ENCODE data around the gene SP100.

Gene SP100

GRCh38 chr2:230520061-230520874 lies 104.3 kb downstream of the SP100 start:
- H3K9me3 Mint-ChIP-seq, result peaks cover 35% of the 10 kb centered on the region
- H3K36me3 Mint-ChIP-seq (ENCODE audit: low read depth), result peaks cover 56% of the 10 kb centered on the region
- peaks cover 2% of the 10 kb centered on the region for H3K4me1 Mint-ChIP-seq (ENCODE audit: low read depth)
- H3K27me3 Mint-ChIP-seq, result no peaks in the 10 kb centered on the region
- no peak for DNase-seq
- no peak overlapping the region for H3K27ac Mint-ChIP-seq
- no peak overlapping the region for H3K4me3 Mint-ChIP-seq

GRCh38 chr2:230520875-230521155 lies 104.8 kb downstream of the SP100 start:
- no peak for DNase-seq
- Mint-ChIP-seq H3K27me3 (no peaks in the 10 kb centered on the region), H3K9me3 (peaks cover 35% of the 10 kb centered on the region), H3K27ac (no peak overlapping the region), H3K4me3 (no peak overlapping the region), H3K36me3 (ENCODE audit: low read depth) (peaks cover 57% of the 10 kb centered on the region), H3K4me1 (ENCODE audit: low read depth) (peaks cover 2% of the 10 kb centered on the region)

GRCh38 chr2:230521386-230521785 lies 105.4 kb downstream of the SP100 start:
- Mint-ChIP-seq H3K9me3 (peaks cover 35% of the 10 kb centered on the region), H3K4me3 (no peak overlapping the region), H3K4me1 (ENCODE audit: low read depth) (peaks cover 2% of the 10 kb centered on the region), H3K36me3 (ENCODE audit: low read depth) (peaks cover 56% of the 10 kb centered on the region), H3K27me3 (no peaks in the 10 kb centered on the region), H3K27ac (no peak overlapping the region)
- no peak for DNase-seq

- no peak for DNase-seq
- Mint-ChIP-seq H3K4me1 (ENCODE audit: low read depth) (peaks cover 2% of the 10 kb centered on the region), H3K27me3 (no peaks in the 10 kb centered on the region), H3K27ac (no peak overlapping the region), H3K4me3 (no peak overlapping the region), H3K36me3 (ENCODE audit: low read depth) (peaks cover 41% of the 10 kb centered on the region), H3K9me3 (peaks cover 54% of the 10 kb centered on the region)
These were observed 109.7 kb downstream of the SP100 start for GRCh38 chr2:230525682-230526081.

- H3K36me3 Mint-ChIP-seq (ENCODE audit: low read depth), result peaks cover 42% of the 10 kb centered on the region
- H3K9me3 Mint-ChIP-seq, result peaks cover 13% of the 10 kb centered on the region
- H3K4me3 Mint-ChIP-seq, result no peak overlapping the region
- H3K27ac Mint-ChIP-seq, result peak overlapping the region; percentile 7
- no peak for DNase-seq
- peaks cover 25% of the 10 kb centered on the region for H3K4me1 Mint-ChIP-seq (ENCODE audit: low read depth)
- H3K27me3 Mint-ChIP-seq, result no peaks in the 10 kb centered on the region
These were observed 121.6 kb downstream of the SP100 start for GRCh38 chr2:230537531-230537976.

- H3K4me3 Mint-ChIP-seq, result no peak overlapping the region
- H3K9me3 Mint-ChIP-seq, result peaks cover 28% of the 10 kb centered on the region
- no peak overlapping the region for H3K27ac Mint-ChIP-seq
- DNase-seq, result no peak
- H3K4me1 Mint-ChIP-seq (ENCODE audit: low read depth), result peaks cover 25% of the 10 kb centered on the region
- H3K36me3 Mint-ChIP-seq (ENCODE audit: low read depth), result peaks cover 66% of the 10 kb centered on the region
- no peaks in the 10 kb centered on the region for H3K27me3 Mint-ChIP-seq
These were observed 124.3 kb downstream of the SP100 start for GRCh38 chr2:230540332-230540731.

- Mint-ChIP-seq H3K4me1 (ENCODE audit: low read depth) (peaks cover 17% of the 10 kb centered on the region), H3K27ac (no peak overlapping the region), H3K9me3 (peaks cover 28% of the 10 kb centered on the region), H3K27me3 (no peaks in the 10 kb centered on the region), H3K4me3 (no peak overlapping the region), H3K36me3 (ENCODE audit: low read depth) (peaks cover 66% of the 10 kb centered on the region)
- no peak for DNase-seq
These were observed 126.0 kb downstream of the SP100 start for GRCh38 chr2:230541934-230542380.

GRCh38 chr2:230542751-230543150 lies 126.8 kb downstream of the SP100 start:
- Mint-ChIP-seq H3K4me1 (ENCODE audit: low read depth) (peaks cover 10% of the 10 kb centered on the region), H3K9me3 (peaks cover 25% of the 10 kb centered on the region), H3K4me3 (no peak overlapping the region), H3K27me3 (no peaks in the 10 kb centered on the region), H3K27ac (no peak overlapping the region), H3K36me3 (ENCODE audit: low read depth) (peaks cover 66% of the 10 kb centered on the region)
- no peak for DNase-seq

GRCh38 chr2:230552181-230552580 lies 136.2 kb downstream of the SP100 start:
- Mint-ChIP-seq H3K4me3 (no peak overlapping the region), H3K4me1 (ENCODE audit: low read depth) (peaks cover 10% of the 10 kb centered on the region), H3K27me3 (no peaks in the 10 kb centered on the region), H3K9me3 (peaks cover 17% of the 10 kb centered on the region), H3K27ac (no peak overlapping the region), H3K36me3 (ENCODE audit: low read depth) (no peaks in the 10 kb centered on the region)
- DNase-seq, result no peak

- Mint-ChIP-seq H3K9me3 (peaks cover 20% of the 10 kb centered on the region), H3K36me3 (ENCODE audit: low read depth) (no peaks in the 10 kb centered on the region), H3K27me3 (no peaks in the 10 kb centered on the region), H3K27ac (no peak overlapping the region), H3K4me3 (no peak overlapping the region), H3K4me1 (ENCODE audit: low read depth) (peaks cover 10% of the 10 kb centered on the region)
- no peak for DNase-seq
These were observed 141.1 kb downstream of the SP100 start for GRCh38 chr2:230557065-230557464.

- Mint-ChIP-seq H3K36me3 (ENCODE audit: low read depth) (no peaks in the 10 kb centered on the region), H3K27me3 (no peaks in the 10 kb centered on the region), H3K4me3 (no peak overlapping the region), H3K4me1 (ENCODE audit: low read depth) (peaks cover 10% of the 10 kb centered on the region), H3K9me3 (peaks cover 4% of the 10 kb centered on the region), H3K27ac (no peak overlapping the region)
- no peak for DNase-seq
These were observed 149.1 kb downstream of the SP100 start for GRCh38 chr2:230564805-230565779.

GRCh38 chr2:230569298-230569697 lies 153.3 kb downstream of the SP100 start:
- H3K9me3 Mint-ChIP-seq, result peaks cover 21% of the 10 kb centered on the region
- no peaks in the 10 kb centered on the region for H3K27me3 Mint-ChIP-seq
- H3K27ac Mint-ChIP-seq, result peak overlapping the region; percentile 71
- no peaks in the 10 kb centered on the region for H3K36me3 Mint-ChIP-seq (ENCODE audit: low read depth)
- DNase-seq, result no peak
- H3K4me3 Mint-ChIP-seq, result no peak overlapping the region
- H3K4me1 Mint-ChIP-seq (ENCODE audit: low read depth), result peaks cover 8% of the 10 kb centered on the region

- H3K36me3 Mint-ChIP-seq (ENCODE audit: low read depth), result no peaks in the 10 kb centered on the region
- no peak overlapping the region for H3K27ac Mint-ChIP-seq
- H3K4me3 Mint-ChIP-seq, result no peak overlapping the region
- H3K9me3 Mint-ChIP-seq, result peaks cover 27% of the 10 kb centered on the region
- H3K27me3 Mint-ChIP-seq, result no peaks in the 10 kb centered on the region
- no peak for DNase-seq
- peaks cover 12% of the 10 kb centered on the region for H3K4me1 Mint-ChIP-seq (ENCODE audit: low read depth)
These were observed 155.0 kb downstream of the SP100 start for GRCh38 chr2:230570987-230571386.

GRCh38 chr2:230575642-230576324 lies 159.8 kb downstream of the SP100 start:
- Mint-ChIP-seq H3K36me3 (ENCODE audit: low read depth) (no peaks in the 10 kb centered on the region), H3K27ac (peak overlapping the region; percentile 68), H3K4me3 (peak overlapping the region; percentile 41), H3K27me3 (no peaks in the 10 kb centered on the region), H3K4me1 (ENCODE audit: low read depth) (peaks cover 9% of the 10 kb centered on the region), H3K9me3 (peaks cover 18% of the 10 kb centered on the region)
- DNase-seq, result peak; percentile 65
